Neural progenitor cell (in vitro differentiated cells): ENCODE measurements around the gene ZNF117.

Experiments
- EZH2 ChIP-seq: fragments of 200-600 bp; sonication (generic); IDR thresholded peaks from 2 replicates; pipeline ENCODE4 v1.6.1; 2017; ENCODE audit warnings: antibody characterized with exemption, mild to moderate bottlenecking, moderate library complexity
- EZH2phosphoT487 ChIP-seq: fragments of 200-600 bp; sonication (generic); IDR thresholded peaks from 2 replicates; pipeline ENCODE4 v1.6.1; 2017; ENCODE audit warnings: antibody characterized with exemption
- TF ChIP-seq, protein P1 (sequence below): fragments of 200-600 bp; sonication (generic); IDR thresholded peaks from 2 replicates; pipeline ENCODE4 v1.5.1; 2017; ENCODE audit warnings: antibody characterized with exemption, mild to moderate bottlenecking

DNA sequence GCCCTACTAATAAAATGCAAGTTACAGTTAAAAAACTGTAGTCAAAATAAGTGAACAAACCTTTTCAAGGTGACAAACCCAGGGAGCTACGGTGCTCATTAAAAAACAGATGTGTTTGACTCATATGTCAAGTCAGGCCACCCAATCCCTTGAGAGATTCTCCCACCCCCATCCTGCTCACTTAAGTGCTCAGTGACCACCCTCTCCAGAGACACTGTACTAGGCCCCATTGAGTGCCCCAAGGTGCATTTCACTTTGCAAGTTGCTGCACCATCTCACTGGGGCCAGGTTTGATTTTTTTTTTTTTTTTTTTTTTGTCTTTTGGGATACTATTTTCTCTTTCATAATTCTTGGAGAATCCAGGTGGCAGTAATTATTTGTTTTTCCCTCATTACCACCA, 13.7 kb upstream of the ZNF117 start:
- TF ChIP-seq, protein P1, sequence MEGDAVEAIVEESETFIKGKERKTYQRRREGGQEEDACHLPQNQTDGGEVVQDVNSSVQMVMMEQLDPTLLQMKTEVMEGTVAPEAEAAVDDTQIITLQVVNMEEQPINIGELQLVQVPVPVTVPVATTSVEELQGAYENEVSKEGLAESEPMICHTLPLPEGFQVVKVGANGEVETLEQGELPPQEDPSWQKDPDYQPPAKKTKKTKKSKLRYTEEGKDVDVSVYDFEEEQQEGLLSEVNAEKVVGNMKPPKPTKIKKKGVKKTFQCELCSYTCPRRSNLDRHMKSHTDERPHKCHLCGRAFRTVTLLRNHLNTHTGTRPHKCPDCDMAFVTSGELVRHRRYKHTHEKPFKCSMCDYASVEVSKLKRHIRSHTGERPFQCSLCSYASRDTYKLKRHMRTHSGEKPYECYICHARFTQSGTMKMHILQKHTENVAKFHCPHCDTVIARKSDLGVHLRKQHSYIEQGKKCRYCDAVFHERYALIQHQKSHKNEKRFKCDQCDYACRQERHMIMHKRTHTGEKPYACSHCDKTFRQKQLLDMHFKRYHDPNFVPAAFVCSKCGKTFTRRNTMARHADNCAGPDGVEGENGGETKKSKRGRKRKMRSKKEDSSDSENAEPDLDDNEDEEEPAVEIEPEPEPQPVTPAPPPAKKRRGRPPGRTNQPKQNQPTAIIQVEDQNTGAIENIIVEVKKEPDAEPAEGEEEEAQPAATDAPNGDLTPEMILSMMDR, result no peak
- no peak for TF ChIP-seq EZH2phosphoT487
- TF ChIP-seq EZH2, result no peak
